AG04450 (cell line): ENCODE measurements around the gene CBX2. TPM values are rescaled to one million over a fixed set of nuclear protein-coding genes. Genes with fewer than 3 reads are reported as not detected.

Experiments
- CTCF ChIA-PET: fragments of 300-600, 350-600 bp; formaldehyde crosslinking; extraction: SDS; loops from one replicate; lab custom pipeline; 2022; ENCODE audit warnings: antibody characterized with exemption, inconsistent platforms; lab: Charles Lee
- POLR2A ChIA-PET: fragments of 350-600 bp; formaldehyde crosslinking; extraction: SDS; loops from one replicate; lab custom pipeline; 2021; ENCODE audit warnings: antibody characterized with exemption, inconsistent platforms; lab: Yijun Ruan, JAX
- DNase-seq: peaks from one replicate; pipeline ENCODE4 v3.0.0-alpha.2; 2011; ENCODE audit warnings: low read depth, low spot score
- H3K27ac ChIP-seq: one replicate; pipeline ENCODE4 v1.5.1; 2012; ENCODE audit warnings: low read depth, low read length, control low read depth
- H3K27me3 ChIP-seq: one replicate; pipeline ENCODE4 v1.6.0; 2012; ENCODE audit warnings: low read length; ENCODE audit not compliant: control insufficient read depth, insufficient read depth
- H3K4me3 ChIP-seq: 2 replicates; pipeline ENCODE4 v1.5.1; 2011; ENCODE audit warnings: mild to moderate bottlenecking, low read depth, low read length, control low read depth
- H3K9me3 ChIP-seq: 2 replicates; pipeline ENCODE4 v1.5.1; 2012; ENCODE audit warnings: low read length; ENCODE audit not compliant: control insufficient read depth, insufficient read depth
- CTCF ChIP-seq: IDR thresholded peaks from 2 replicates; pipeline ENCODE4 v1.5.1; 2011; ENCODE audit warnings: low read depth, low read length, control low read depth, inconsistent platforms
- polyA plus RNA-seq: library from polyadenylated mRNA; depleted of rRNA; stranded (reverse); fragments of >200 nt; gene quantifications from 2 replicates; pipeline ENCODE4 v1.2.3, GENCODE V29; 2011

CBX2 gene
- polyA plus RNA-seq, 1 experiment, result 2.3 TPM

GRCh38 chr17:79760197-79760906 lies 17.6 kb upstream of the CBX2 start:
- CTCF ChIA-PET, result interaction anchor here (1.6 to 2.5 kb wide), 2 partner anchors 14 to 18 kb away, joined by 3 to 9 read pairs; no protein-coding TSS in a partner anchor
- Histone ChIP-seq H3K27ac (no peak overlapping the region), H3K27me3 (peaks cover 14% of the 10 kb centered on the region), H3K4me3 (no peak overlapping the region), H3K9me3 (no peaks in the 10 kb centered on the region; the same call in 1 of the 2 replicates)
- POLR2A ChIA-PET, result no interaction called here
- no peak for TF ChIP-seq CTCF
- no peak for DNase-seq

GRCh38 chr17:79761894-79762589 lies 15.9 kb upstream of the CBX2 start:
- ChIA-PET POLR2A (interaction anchor here (0.7 kb wide), 1 partner anchor 93 kb away, joined by 3 read pairs; no protein-coding TSS in a partner anchor), CTCF (no interaction called here)
- Histone ChIP-seq H3K27ac (no peak overlapping the region), H3K4me3 (no peak overlapping the region), H3K27me3 (peaks cover 12% of the 10 kb centered on the region), H3K9me3 (no peaks in the 10 kb centered on the region; the same call in 1 of the 2 replicates)
- DNase-seq, result no peak
- TF ChIP-seq CTCF, result no peak

GRCh38 chr17:79765708-79766107 lies 12.2 kb upstream of the CBX2 start:
- ChIA-PET POLR2A (no interaction called here), CTCF (no interaction called here)

GRCh38 chr17:79769570-79770506 lies 8.1 kb upstream of the CBX2 start:
- DNase-seq, result no peak
- Histone ChIP-seq H3K27me3 (peaks cover 36% of the 10 kb centered on the region), H3K9me3 (no peaks in the 10 kb centered on the region), H3K4me3 (no peak overlapping the region), H3K27ac (no peak overlapping the region)
- ChIA-PET POLR2A (interaction anchor here (0.6 kb wide), 1 partner anchor 585 kb away, joined by 10 read pairs; no protein-coding TSS in a partner anchor), CTCF (interaction anchor here (0.6 kb wide), 1 partner anchor 181 kb away, joined by 3 read pairs; no protein-coding TSS in a partner anchor)
- TF ChIP-seq CTCF, result no peak

More at GRCh38 chr17:79765708-79766107, 12.2 kb upstream of the CBX2 start:
- Histone ChIP-seq H3K27ac (no peak overlapping the region), H3K9me3 (no peaks in the 10 kb centered on the region; the same call in 1 of the 2 replicates), H3K27me3 (peaks cover 23% of the 10 kb centered on the region), H3K4me3 (no peak overlapping the region)
- no peak for DNase-seq
- TF ChIP-seq CTCF, result no peak
